Bronchial epithelial cell (primary cell): ENCODE data around the gene ACVR1C. TPM values are rescaled to one million over a fixed set of nuclear protein-coding genes. Genes with fewer than 3 reads are reported as not detected.

Experiments used
- DNase-seq: peaks from one replicate; pipeline ENCODE4 v3.0.0-alpha.2; 2010; ENCODE audit warnings: low read depth
- FAIRE-seq: peaks from 2 replicates; lab custom pipeline; 2011; peaks lifted over from hg19 to GRCh38; lab: Jason Lieb, UNC
- H3K27me3 ChIP-seq: 2 replicates; pipeline ENCODE4 v1.5.1; 2011; ENCODE audit warnings: low read length; ENCODE audit not compliant: control insufficient read depth, insufficient read depth
- H3K36me3 ChIP-seq: 2 replicates; pipeline ENCODE4 v1.5.1; 2011; ENCODE audit warnings: low read length; ENCODE audit not compliant: control insufficient read depth, insufficient read depth
- H3K4me3 ChIP-seq: 2 replicates; pipeline ENCODE4 v1.5.1; 2011; ENCODE audit warnings: mild to moderate bottlenecking, low read depth, low read length, control low read depth
- CTCF ChIP-seq: IDR thresholded peaks from 2 replicates; pipeline ENCODE4 v1.5.1; 2011; ENCODE audit warnings: mild to moderate bottlenecking, moderate library complexity, low read length, control low read depth, inconsistent platforms; ENCODE audit not compliant: insufficient read depth, severe bottlenecking
- total RNA-seq: library from RNA; depleted of rRNA; stranded (reverse); fragments of >200 nt; gene quantifications from 2 replicates; pipeline ENCODE4 v1.2.1, GENCODE V29; 2014

Gene ACVR1C
- total RNA-seq, 1 donor from 2014 or later, result 0.26 TPM

GRCh38 chr2:157489983-157490382 is 138.7 kb downstream of the ACVR1C start:
- Histone ChIP-seq H3K36me3 (no peaks in the 10 kb centered on the region), H3K27me3 (no peaks in the 10 kb centered on the region), H3K4me3 (no peak overlapping the region)
- FAIRE-seq (peak; percentile 92), DNase-seq (no peak)
- no peak for TF ChIP-seq CTCF

GRCh38 chr2:157488877-157489276 is 139.8 kb downstream of the ACVR1C start:
- H3K4me3 ChIP-seq, result no peak overlapping the region
- TF ChIP-seq CTCF, result no peak
- FAIRE-seq (no peak), DNase-seq (no peak)
- H3K27me3 ChIP-seq, result no peaks in the 10 kb centered on the region
- no peaks in the 10 kb centered on the region for H3K36me3 ChIP-seq

GRCh38 chr2:157487747-157488146 is 140.9 kb downstream of the ACVR1C start:
- Histone ChIP-seq H3K4me3 (no peak overlapping the region), H3K36me3 (no peaks in the 10 kb centered on the region), H3K27me3 (no peaks in the 10 kb centered on the region)
- no peak for FAIRE-seq
- no peak for DNase-seq
- TF ChIP-seq CTCF, result no peak

- Histone ChIP-seq H3K36me3 (no peaks in the 10 kb centered on the region), H3K27me3 (no peaks in the 10 kb centered on the region), H3K4me3 (no peak overlapping the region)
- DNase-seq (no peak), FAIRE-seq (no peak)
- no peak for TF ChIP-seq CTCF
Measured at GRCh38 chr2:157487271-157487610, 141.4 kb downstream of the ACVR1C start.

- Histone ChIP-seq H3K4me3 (no peak overlapping the region), H3K27me3 (no peaks in the 10 kb centered on the region), H3K36me3 (no peaks in the 10 kb centered on the region)
- FAIRE-seq (no peak), DNase-seq (peak; percentile 38)
- TF ChIP-seq CTCF, result no peak
Measured at GRCh38 chr2:157486596-157487270, 141.9 kb downstream of the ACVR1C start.
